ENCODE data around the gene STS. TPM values are rescaled to one million over a fixed set of nuclear protein-coding genes. Genes with fewer than 3 reads are reported as not detected.

The STS gene
- total RNA-seq, 1 donor from 2014 or later = 0.26 TPM

DNA sequence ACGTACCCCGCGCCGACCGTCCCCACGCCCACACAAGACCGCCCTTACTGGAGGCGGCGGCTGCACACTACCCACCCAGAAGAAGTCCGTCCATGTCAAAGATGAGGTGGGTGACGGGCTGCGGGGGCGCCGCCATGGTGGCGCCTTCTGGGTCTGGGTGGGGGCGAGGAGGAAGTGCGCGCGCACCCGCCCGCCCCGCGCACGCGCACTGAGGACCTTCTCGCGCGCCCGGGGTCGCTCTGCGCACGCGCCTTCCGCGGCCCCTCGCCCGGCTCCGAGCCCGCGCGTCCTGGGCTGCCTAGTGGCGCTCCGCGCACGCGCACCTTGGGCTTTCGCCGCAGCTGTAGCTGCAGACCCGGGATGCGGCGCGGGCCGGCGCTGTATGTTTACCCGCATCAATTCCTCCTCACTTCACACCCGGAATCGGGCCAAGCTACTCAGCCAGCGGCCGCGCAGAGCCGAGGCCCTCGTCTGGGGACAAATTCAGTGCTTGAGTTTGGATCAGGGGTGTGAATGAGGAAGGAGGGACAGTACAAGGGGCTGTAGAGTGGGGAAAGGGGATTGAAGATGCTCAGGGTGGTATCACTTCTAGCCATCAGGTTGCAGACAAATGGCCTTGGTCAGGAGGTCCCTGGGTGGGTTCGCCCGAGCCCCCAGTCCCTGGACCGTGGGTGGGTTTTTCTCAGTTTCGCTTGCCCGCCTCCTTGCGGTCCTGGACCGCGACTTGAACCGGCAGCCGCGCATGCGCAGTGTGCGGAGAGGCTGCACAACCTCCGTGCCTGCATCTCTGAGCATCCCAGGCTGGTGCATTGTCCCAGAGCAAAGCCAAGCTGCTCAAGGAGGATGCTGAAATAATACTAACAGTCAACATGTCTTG is 704 bp downstream of the STS start, which contains the start of gene PUDP:
Gene PUDP, minus strand, starts transcription at position 176 of the 877 bp plus-strand sequence. Its CDS starts 40 bp downstream, at position 136.
- FAIRE-seq (no peak), DNase-seq (ENCODE audit: low read depth) (peak; percentile 49)
- Histone ChIP-seq H3K4me3 (ENCODE audit: low read depth, low read length) (peak within 1 kb of the TSS; percentile 69), H3K27me3 (ENCODE audit: control insufficient read depth, insufficient read depth, low read length) (no peaks in the 10 kb centered on the region), H3K36me3 (ENCODE audit: control insufficient read depth, insufficient read depth, low read length) (no peaks in the 10 kb centered on the region)
- peak; percentile 30 for TF ChIP-seq CTCF (IDR thresholded peaks at IDR 0.05; ENCODE audit: insufficient read depth, low read length, severe bottlenecking)

DNA sequence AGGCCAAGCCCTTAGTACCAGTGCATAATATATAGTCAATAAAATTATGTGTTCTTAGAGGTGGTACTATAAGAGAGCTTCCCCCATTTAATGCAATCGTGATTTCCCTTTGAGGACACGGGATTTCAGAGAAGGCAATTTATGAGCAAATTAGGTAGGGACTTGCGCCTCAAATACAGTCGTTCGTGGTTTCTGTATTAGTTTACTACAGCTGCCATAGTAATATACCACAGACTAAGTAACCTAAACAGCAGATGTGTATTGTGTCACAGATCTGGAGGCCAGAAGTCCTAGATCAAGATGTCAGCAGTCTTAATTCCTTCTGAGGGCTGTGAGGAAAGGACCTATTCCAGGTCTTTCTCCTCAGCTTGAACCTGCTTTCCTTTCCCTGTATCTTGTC is 1.9 kb downstream of the STS start:
- no peak for DNase-seq (ENCODE audit: low read depth)
- Histone ChIP-seq H3K27me3 (ENCODE audit: control insufficient read depth, insufficient read depth, low read length) (no peaks in the 10 kb centered on the region), H3K36me3 (ENCODE audit: control insufficient read depth, insufficient read depth, low read length) (no peaks in the 10 kb centered on the region), H3K4me3 (ENCODE audit: low read depth, low read length) (no peak overlapping the region)
- no peak for TF ChIP-seq CTCF (IDR thresholded peaks at IDR 0.05; ENCODE audit: insufficient read depth, low read length, severe bottlenecking)
- FAIRE-seq = no peak

GRCh38 chrX:7153231-7153630 is 5.7 kb downstream of the STS start:
- no peak overlapping the region for H3K4me3 ChIP-seq (ENCODE audit: low read depth, low read length)
- TF ChIP-seq CTCF (IDR thresholded peaks at IDR 0.05; ENCODE audit: insufficient read depth, low read length, severe bottlenecking) = no peak

GRCh38 chrX:7154041-7154597 is 6.6 kb downstream of the STS start:
- DNase-seq (ENCODE audit: low read depth) (no peak), FAIRE-seq (no peak)
- Histone ChIP-seq H3K27me3 (ENCODE audit: control insufficient read depth, insufficient read depth, low read length) (no peaks in the 10 kb centered on the region), H3K36me3 (ENCODE audit: control insufficient read depth, insufficient read depth, low read length) (no peaks in the 10 kb centered on the region), H3K4me3 (ENCODE audit: low read depth, low read length) (no peak overlapping the region)
- TF ChIP-seq CTCF (IDR thresholded peaks at IDR 0.05; ENCODE audit: insufficient read depth, low read length, severe bottlenecking) = no peak

More at GRCh38 chrX:7153231-7153630, 5.7 kb downstream of the STS start:
- no peaks in the 10 kb centered on the region for H3K36me3 ChIP-seq (ENCODE audit: control insufficient read depth, insufficient read depth, low read length)
- no peaks in the 10 kb centered on the region for H3K27me3 ChIP-seq (ENCODE audit: control insufficient read depth, insufficient read depth, low read length)
- DNase-seq (ENCODE audit: low read depth) (no peak), FAIRE-seq (no peak)

DNA sequence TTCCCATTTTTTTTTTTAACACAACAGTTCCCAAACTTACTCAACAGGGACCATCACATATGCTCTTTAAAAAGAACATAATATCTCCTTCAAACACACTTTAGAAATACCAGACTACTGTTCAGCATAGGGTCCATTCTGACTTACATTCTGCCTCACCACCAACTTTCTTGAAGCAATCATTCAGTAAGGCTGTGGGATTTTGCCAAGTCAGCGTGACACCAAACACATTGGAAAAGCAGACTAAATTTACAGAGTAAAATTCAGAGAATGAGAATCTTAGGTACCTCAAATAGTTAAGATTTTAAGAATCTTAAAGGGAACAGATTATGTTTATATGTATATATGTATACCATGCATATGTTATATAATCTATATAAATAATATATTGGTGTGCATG is 7.7 kb downstream of the STS start:
- Histone ChIP-seq H3K27me3 (ENCODE audit: control insufficient read depth, insufficient read depth, low read length) (no peaks in the 10 kb centered on the region), H3K4me3 (ENCODE audit: low read depth, low read length) (no peak overlapping the region), H3K36me3 (ENCODE audit: control insufficient read depth, insufficient read depth, low read length) (no peaks in the 10 kb centered on the region)
- no peak for DNase-seq (ENCODE audit: low read depth)
- no peak for TF ChIP-seq CTCF (IDR thresholded peaks at IDR 0.05; ENCODE audit: insufficient read depth, low read length, severe bottlenecking)
- no peak for FAIRE-seq

Measured in bronchial epithelial cell (primary cell).